ENCODE results near the gene RNF113A.

GRCh38 chrX:119916310-119916709, 44.8 kb upstream of the RNF113A start:
- TF ChIP-seq CTCF (IDR thresholded peaks at IDR 0.05) (no peak), POLR2A (IDR thresholded peaks at IDR 0.05) (no peak)
